Measurements from ENCODE around the gene TBC1D17. TPM values are rescaled to one million over a fixed set of nuclear protein-coding genes. Genes with fewer than 3 reads are reported as not detected.

Gene TBC1D17
- polyA plus RNA-seq, 1 experiment: 15.6 TPM

DNA sequence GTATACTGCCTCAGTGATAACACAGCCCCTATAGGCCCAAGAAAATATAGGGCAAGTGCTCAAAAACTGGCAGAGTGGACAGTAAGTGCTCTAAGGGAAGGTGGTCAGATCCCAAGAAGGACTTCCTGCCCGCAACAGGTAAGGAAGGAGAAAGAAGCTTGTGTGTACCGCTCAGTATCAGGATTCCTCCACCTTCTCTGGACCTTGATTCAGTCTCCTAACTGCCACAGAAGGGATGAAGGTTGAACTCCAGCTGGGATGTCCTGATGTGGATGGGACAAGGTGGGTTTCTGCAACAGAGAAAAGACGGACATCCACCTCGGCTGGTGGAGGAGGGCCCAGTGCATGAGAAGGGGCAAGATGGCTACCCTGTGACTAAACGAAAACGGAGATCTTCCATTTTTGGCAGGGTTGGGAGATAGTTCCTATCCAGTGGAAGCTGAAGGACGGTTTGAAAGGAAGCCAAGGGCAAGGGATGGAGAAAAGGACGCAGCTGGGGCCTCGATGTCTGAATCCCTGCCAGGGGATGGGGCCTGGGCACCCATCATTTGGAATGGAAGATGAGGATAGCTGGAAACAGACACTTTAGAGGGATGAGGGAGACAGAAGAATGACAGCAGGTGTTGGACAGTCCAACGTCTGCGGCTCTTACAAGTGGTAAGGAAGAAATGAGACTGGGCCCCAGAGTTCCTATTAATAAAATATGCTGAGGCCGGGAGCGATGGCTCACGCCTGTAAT lies 50.2 kb downstream of the TBC1D17 start:
- CTCF ChIA-PET: interaction anchor here (1.6 kb wide), 1 partner anchor 10 kb away, joined by 4 read pairs; no protein-coding TSS in a partner anchor
- Histone ChIP-seq H3K9me3 (ENCODE audit: control insufficient read depth, insufficient read depth, low read length) (peaks cover 5% of the 10 kb centered on the region; the same call in 1 of the 2 replicates), H3K27ac (ENCODE audit: low read depth, low read length) (peak overlapping the region; percentile 87), H3K27me3 (ENCODE audit: control insufficient read depth, insufficient read depth, low read length) (no peaks in the 10 kb centered on the region), H3K4me3 (ENCODE audit: low read depth, low read length) (peak overlapping the region; percentile 27)
- DNase-seq (ENCODE audit: low read depth, low spot score): no peak
- POLR2A ChIA-PET: interaction anchor here (0.5 to 0.9 kb wide), 3 partner anchors 79 to 98 kb away, joined by 3 to 6 read pairs (median 3); partner anchors contain the start of gene ZNF473
- TF ChIP-seq, protein P1, sequence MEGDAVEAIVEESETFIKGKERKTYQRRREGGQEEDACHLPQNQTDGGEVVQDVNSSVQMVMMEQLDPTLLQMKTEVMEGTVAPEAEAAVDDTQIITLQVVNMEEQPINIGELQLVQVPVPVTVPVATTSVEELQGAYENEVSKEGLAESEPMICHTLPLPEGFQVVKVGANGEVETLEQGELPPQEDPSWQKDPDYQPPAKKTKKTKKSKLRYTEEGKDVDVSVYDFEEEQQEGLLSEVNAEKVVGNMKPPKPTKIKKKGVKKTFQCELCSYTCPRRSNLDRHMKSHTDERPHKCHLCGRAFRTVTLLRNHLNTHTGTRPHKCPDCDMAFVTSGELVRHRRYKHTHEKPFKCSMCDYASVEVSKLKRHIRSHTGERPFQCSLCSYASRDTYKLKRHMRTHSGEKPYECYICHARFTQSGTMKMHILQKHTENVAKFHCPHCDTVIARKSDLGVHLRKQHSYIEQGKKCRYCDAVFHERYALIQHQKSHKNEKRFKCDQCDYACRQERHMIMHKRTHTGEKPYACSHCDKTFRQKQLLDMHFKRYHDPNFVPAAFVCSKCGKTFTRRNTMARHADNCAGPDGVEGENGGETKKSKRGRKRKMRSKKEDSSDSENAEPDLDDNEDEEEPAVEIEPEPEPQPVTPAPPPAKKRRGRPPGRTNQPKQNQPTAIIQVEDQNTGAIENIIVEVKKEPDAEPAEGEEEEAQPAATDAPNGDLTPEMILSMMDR (IDR thresholded peaks at IDR 0.05; ENCODE audit: low read depth, low read length): no peak

DNA sequence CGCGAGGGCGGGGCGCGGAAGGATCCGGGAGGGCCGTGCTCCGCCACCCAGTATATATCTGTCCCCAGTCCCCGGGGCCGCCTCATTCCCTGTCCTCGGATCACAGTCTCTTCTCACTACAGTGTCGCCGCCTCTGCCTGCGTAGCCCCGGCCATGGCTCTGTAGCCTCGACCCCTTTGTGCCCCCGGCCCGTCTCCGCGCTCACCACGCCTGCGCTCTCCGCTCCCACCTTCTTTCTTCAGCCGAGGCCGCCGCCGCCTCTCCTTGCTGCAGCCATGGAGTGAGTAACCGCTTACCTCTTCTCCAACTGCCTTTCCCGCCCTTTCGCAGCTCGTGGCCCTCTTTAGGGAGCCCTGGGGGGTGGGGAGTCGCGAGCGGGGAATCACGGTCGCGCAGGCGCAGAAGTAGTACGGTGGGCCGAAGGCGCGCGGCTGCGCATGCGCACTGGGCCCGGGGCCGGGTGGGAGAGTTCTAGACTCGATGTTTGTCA lies 51.7 kb downstream of the TBC1D17 start, which contains the start of the genes ATF5 and NUP62:
ATF5 (plus strand) TSS at position 85 of the 490 bp plus-strand sequence. CDS start 1,646 bp downstream, outside the sequence.
NUP62 (minus strand) TSS at position 384 of the 490 bp plus-strand sequence. CDS start 19,697 bp downstream, outside the sequence.
- TF ChIP-seq, protein P1 (IDR thresholded peaks at IDR 0.05; ENCODE audit: low read depth, low read length): no peak
- no peak for DNase-seq (ENCODE audit: low read depth, low spot score)
- CTCF ChIA-PET: interaction anchor here (1.5 kb wide), 1 partner anchor 9 kb away, joined by 5 read pairs; no protein-coding TSS in a partner anchor
- POLR2A ChIA-PET: interaction anchor here (0.7 to 1.7 kb wide), 3 partner anchors 53 to 61 kb away, joined by 3 to 9 read pairs (median 5); partner anchors contain the start of gene AKT1S1
- H3K9me3 ChIP-seq (ENCODE audit: control insufficient read depth, insufficient read depth, low read length): peaks cover 5% of the 10 kb centered on the region; the same call in 1 of the 2 replicates
- peak within 1 kb of the TSS; percentile 87 for H3K27ac ChIP-seq (ENCODE audit: low read depth, low read length)
- peak within 1 kb of the TSS; percentile 94 for H3K4me3 ChIP-seq (ENCODE audit: low read depth, low read length)
- H3K27me3 ChIP-seq (ENCODE audit: control insufficient read depth, insufficient read depth, low read length): no peaks in the 10 kb centered on the region

DNA sequence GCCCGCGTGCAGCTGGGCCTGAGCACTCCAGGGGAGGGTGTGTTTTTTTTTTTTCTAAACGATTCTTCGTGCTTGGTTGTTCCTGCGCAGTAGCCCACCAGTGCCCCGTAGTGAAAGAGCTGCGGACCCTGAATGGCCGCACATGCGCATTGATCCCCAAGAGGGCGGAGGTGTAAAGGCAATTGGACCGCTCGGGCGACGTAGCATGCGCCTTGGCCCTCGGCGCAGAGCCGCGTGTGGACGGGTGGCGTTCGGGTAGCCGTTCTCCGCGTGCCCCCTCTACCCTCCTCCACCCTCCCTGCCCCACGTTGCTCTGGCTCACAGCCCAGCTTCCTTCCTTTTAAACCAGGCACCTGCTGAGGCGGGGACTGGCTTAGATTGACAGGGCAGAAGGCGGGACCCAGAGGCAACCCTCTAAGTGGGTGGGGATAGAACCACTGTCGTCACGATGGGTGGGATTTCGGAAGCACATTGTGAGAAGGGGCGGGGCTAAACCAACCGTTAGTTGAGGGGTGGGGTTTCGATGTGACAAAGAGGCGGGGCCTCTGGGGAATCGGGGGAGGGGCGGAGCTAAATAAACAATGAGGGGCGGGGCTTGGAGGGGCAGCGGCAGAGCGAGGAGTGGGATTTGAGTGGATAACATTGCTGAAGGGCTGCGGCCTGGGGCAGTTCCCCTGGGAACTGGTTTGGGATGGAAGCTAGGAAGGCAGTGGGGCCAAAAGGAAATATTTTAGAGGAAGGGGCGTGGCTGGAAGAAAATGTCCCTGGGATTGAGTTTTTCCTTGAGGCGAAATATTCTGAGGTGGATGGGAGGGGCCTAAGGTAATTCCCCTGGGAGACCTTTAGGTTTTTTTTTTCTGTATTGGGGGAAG lies 52.3 kb downstream of the TBC1D17 start:
- peak; percentile 93 for DNase-seq (ENCODE audit: low read depth, low spot score)
- peaks cover 5% of the 10 kb centered on the region; the same call in 1 of the 2 replicates for H3K9me3 ChIP-seq (ENCODE audit: control insufficient read depth, insufficient read depth, low read length)
- H3K27ac ChIP-seq (ENCODE audit: low read depth, low read length): peak overlapping the region; percentile 87
- TF ChIP-seq, protein P1 (IDR thresholded peaks at IDR 0.05; ENCODE audit: low read depth, low read length): no peak
- ChIA-PET CTCF (interaction anchor here (0.6 to 1.5 kb wide), 3 partner anchors 8 to 740 kb away, joined by 3 to 5 read pairs (median 4); partner anchors contain the start of gene KCNC3), POLR2A (interaction anchor here (0.7 to 1.7 kb wide), 6 partner anchors 31 to 1438 kb away, joined by 3 to 9 read pairs (median 6); partner anchors contain the start of gene AKT1S1)
- H3K27me3 ChIP-seq (ENCODE audit: control insufficient read depth, insufficient read depth, low read length): no peaks in the 10 kb centered on the region
- peak overlapping the region; percentile 94 for H3K4me3 ChIP-seq (ENCODE audit: low read depth, low read length)

DNA sequence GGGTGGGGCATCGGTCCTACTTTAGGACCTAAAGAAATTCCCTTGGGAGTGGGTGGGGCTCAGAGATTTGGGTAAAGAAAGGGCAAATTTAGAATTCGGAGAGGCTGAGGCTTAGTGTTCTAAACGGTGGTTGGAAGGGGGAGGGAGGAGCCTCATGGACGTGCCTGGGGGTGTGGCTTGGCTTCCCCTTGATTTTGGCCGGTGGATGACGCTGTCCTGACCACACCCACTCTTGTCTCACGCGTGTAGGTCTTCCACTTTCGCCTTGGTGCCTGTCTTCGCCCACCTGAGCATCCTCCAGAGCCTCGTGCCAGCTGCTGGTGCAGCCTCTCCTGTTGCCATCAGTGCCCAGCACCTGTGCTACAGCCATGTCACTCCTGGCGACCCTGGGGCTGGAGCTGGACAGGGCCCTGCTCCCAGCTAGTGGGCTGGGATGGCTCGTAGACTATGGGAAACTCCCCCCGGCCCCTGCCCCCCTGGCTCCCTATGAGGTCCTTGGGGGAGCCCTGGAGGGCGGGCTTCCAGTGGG lies 53.0 kb downstream of the TBC1D17 start:
- H3K27ac ChIP-seq (ENCODE audit: low read depth, low read length): peak overlapping the region; percentile 21
- no peaks in the 10 kb centered on the region for H3K27me3 ChIP-seq (ENCODE audit: control insufficient read depth, insufficient read depth, low read length)
- TF ChIP-seq, protein P1 (IDR thresholded peaks at IDR 0.05; ENCODE audit: low read depth, low read length): no peak
- ChIA-PET POLR2A (interaction anchor here (0.8 to 1.7 kb wide), 3 partner anchors 54 to 1437 kb away, joined by 3 to 9 read pairs (median 6); partner anchors contain the start of gene AKT1S1), CTCF (interaction anchor here (1.0 kb wide), 1 partner anchor 739 kb away, joined by 3 read pairs; no protein-coding TSS in a partner anchor)
- peaks cover 5% of the 10 kb centered on the region; the same call in 1 of the 2 replicates for H3K9me3 ChIP-seq (ENCODE audit: control insufficient read depth, insufficient read depth, low read length)
- DNase-seq (ENCODE audit: low read depth, low spot score): no peak
- peak overlapping the region; percentile 94; the same call in 1 of the 2 replicates for H3K4me3 ChIP-seq (ENCODE audit: low read depth, low read length)

Data from AG04450 (cell line).